Astrocyte of the spinal cord (primary cell): ENCODE data around the gene MCUR1.
"Not testable (repeated sequence)": the region's sequence is repeated elsewhere in the genome, so short reads cannot be mapped to it uniquely, and the experiment has no call there.

Experiments
- DNase-seq: peaks from one replicate; pipeline ENCODE4 v3.0.0; 2011; ENCODE audit warnings: low read depth, low spot score
- H3K4me3 ChIP-seq: 2 replicates; pipeline ENCODE4 v1.5.1; 2011; ENCODE audit warnings: low read depth, mild to moderate bottlenecking, low read length, moderate library complexity
- CTCF ChIP-seq: IDR thresholded peaks from 2 replicates; pipeline ENCODE4 v1.5.1; 2012; ENCODE audit warnings: low read depth, mild to moderate bottlenecking, low read length, inconsistent platforms
- in situ Hi-C: cut with HindIII; loops from 2 replicates; pipeline ENCODE4 v1.10.0; 2017; ENCODE audit warnings: low sequenced_read_pairs

Gene MCUR1

GRCh38 chr6:13787137-13787536 lies 27.2 kb downstream of the MCUR1 start:
- TF ChIP-seq CTCF, result no peak
- no peak overlapping the region for H3K4me3 ChIP-seq
- DNase-seq, result peak; percentile 69
- in situ Hi-C loops, result no loop called here

GRCh38 chr6:13780162-13780561 lies 34.2 kb downstream of the MCUR1 start:
- H3K4me3 ChIP-seq, in situ Hi-C loops, DNase-seq: not testable (repeated sequence)

- DNase-seq, result no peak
- TF ChIP-seq CTCF, result no peak
- no peak overlapping the region for H3K4me3 ChIP-seq
- in situ Hi-C loops, result no loop called here
These were observed 36.3 kb downstream of the MCUR1 start for GRCh38 chr6:13778028-13778427.

- no peak for TF ChIP-seq CTCF
- in situ Hi-C loops, result no loop called here
- DNase-seq, result no peak
- no peak overlapping the region for H3K4me3 ChIP-seq
These were observed 37.8 kb downstream of the MCUR1 start for GRCh38 chr6:13776602-13777001.

GRCh38 chr6:13775466-13775865 lies 38.9 kb downstream of the MCUR1 start:
- DNase-seq, in situ Hi-C loops: not testable (repeated sequence)

GRCh38 chr6:13772358-13773030 lies 41.9 kb downstream of the MCUR1 start:
- H3K4me3 ChIP-seq, DNase-seq, in situ Hi-C loops: not testable (repeated sequence)

More at GRCh38 chr6:13775466-13775865, 38.9 kb downstream of the MCUR1 start:
- H3K4me3 ChIP-seq, result not testable (repeated sequence)

GRCh38 chr6:13769655-13770053 lies 44.7 kb downstream of the MCUR1 start:
- peak; percentile 23 for TF ChIP-seq CTCF
- no peak for DNase-seq
- no peak overlapping the region for H3K4me3 ChIP-seq
- in situ Hi-C loops, result no loop called here

- DNase-seq, result no peak
- H3K4me3 ChIP-seq, result no peak overlapping the region
- in situ Hi-C loops, result no loop called here
- no peak for TF ChIP-seq CTCF
These were observed 45.2 kb downstream of the MCUR1 start for GRCh38 chr6:13769034-13769654.
